AG08395 (cell line): Measurements from ENCODE around the gene FNDC1.
"Not testable (repeated sequence)": the region's sequence is repeated elsewhere in the genome, so short reads cannot be mapped to it uniquely, and the experiment has no call there.

Experiments
- DNase-seq: peaks from one replicate; pipeline ENCODE4 v3.0.0; 2012; ENCODE audit warnings: mixed read lengths, low spot score

FNDC1 gene

DNA sequence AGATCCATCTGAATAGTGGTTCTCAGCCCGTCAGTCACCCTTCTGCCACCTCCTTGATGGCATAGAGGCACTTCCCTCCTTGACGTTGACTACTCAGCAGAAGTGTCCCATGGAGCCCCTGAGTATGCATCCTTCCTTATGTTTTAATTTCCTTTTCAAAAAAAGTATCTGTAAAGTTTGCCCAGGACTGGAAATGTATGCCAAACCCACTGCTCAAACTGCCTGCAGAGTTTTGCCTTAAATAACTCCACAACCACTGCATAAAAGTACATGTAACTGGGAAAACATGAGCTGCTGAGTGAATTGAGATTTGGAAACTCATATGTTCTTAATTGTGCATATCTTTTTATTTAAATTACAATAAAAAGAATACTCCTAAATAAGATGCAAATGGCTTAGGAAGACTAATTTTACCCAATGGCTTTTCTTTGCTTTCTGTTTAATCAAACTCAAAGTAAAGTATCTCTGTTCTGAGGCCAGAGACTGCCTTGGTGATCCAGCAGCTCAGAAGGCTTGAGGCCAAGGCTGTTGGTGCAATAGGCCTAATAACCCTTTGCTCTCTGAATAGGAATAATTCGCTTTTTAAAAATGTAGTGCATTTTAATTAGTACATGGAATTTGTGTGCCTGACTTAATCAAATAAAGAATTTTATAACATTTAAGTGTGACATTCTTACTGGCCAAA is 90.4 kb downstream of the FNDC1 start:
- peak; percentile 19 for DNase-seq

DNA sequence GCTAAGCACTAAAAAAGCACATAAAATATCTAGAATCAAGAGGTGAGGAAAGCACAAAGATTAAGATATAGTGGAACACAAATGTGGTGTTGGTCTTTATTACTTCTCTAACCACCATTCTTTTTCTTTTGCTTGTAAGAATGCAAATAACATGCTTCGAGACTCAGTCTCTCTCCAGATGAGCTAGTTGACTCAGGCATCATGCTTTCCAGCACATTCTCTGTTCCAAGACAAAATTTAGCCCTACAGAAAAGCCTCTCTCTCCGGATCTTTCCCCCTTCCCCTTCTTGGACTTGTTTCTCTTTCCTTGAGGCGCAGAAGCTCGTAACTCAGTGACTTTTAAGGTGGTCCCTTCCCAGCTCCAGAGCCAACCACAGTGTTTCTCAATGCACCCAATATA is 91.0 kb downstream of the FNDC1 start:
- DNase-seq, result no peak

DNA sequence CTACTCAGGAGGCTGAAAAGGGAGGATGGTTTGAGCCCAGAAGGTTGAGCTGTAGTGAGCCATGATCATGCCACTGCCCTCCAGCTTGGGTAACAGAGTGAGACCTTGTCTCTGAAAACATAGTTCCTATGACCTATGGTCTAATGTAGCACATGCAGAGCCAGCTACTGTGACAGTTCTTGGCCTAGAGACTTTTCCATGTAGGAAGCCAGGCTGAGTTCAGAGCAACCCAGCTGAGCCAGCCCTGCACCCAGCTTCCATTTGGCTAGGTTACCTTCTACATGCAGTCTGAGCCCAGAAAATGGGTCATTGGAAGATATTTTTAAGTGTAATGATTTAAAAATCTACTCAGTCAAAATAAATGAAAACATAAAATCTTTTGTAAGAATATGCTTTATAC is 92.8 kb downstream of the FNDC1 start:
- DNase-seq, result no peak

DNA sequence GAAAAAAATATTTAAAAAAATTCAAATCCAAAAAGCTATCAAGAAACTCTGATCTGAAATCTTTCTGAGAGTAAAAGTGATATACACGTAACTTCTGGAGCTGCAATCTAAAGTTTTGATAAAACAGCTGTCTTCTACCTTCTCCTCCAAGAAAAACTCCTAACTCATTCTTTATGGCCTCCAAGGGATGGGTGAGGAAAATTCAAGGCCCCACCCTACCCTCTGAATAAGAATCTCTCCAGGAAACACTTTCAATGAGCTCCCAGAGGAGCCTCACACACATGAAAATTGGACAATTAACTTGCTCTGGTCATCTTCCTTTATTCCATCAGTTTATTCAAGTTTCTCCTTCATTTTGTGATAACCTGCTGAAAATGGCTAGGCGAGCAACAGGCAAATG is 93.4 kb downstream of the FNDC1 start:
- no peak for DNase-seq

DNA sequence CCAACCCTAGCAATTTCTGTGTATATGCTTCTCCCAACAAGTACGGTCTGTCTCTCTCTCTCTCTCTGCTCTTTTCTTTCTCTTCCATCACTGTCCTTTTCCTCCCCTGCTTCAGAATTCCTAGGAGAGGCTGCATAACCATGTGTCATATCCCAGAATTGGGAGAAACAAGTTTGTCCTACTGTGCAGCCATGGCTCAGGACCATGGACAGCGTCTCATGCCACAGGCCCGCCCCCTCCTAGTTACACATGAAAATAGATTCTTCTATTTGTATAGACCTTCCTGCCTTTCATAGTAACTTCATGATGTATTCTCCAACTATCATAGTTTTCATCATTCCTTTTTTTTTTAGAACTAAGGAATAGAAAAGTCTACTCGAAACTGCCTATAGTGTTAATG is 98.0 kb downstream of the FNDC1 start:
- peak; percentile 37 for DNase-seq

DNA sequence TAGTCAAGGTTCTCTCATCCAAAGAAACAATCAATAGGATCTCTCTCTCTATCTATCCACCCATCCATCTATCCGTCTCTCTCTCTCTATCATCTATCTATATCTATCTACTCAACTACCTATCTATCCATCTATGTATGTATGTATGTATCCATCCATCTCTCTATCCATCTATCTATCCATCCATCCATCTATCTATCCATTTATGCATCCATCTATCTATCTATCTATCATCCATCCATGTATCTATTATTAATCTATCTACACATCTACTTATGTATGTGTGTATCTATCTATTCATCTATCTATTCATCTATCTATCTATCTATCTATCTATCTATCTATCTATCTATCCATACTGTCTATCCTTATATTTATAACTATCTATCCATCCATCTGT is 99.3 kb downstream of the FNDC1 start:
- DNase-seq, result no peak

DNA sequence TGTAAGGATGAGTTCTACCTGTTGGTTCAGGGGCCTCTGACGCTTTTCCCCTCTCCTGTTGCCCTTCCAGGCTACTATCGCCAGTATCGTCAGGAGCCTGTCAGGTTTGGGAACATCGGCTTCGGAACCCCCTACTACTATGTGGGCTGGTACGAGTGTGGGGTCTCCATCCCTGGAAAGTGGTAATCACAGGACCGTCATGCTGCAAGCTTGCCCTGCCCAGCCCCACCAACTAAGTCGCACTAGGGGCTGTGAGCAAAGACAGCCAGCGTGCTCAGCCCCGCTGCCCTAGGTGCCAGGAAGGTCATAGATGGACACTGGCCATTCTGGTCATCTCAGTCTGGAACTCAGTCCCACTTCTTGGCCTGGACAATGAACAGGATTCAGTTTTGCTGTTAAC is 102.1 kb downstream of the FNDC1 start:
- DNase-seq, result no peak

DNA sequence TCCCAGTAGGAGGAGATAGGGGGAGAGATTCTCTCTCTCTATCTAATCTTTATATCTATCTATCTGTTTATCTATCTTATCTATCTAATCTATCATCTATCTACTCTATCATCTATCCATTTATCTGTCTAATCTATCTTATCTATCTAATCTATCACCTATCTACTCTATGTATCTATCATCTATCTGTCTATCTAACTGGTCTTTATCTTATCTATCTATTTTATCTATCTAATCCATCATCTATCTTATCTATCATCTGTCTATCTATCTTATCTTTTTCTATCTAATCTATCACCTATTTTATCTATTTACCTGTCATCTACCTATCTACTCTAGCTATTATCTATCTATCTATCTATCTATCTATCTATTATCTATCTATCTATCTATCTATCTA is 109.4 kb downstream of the FNDC1 start:
- DNase-seq, result no peak

DNA sequence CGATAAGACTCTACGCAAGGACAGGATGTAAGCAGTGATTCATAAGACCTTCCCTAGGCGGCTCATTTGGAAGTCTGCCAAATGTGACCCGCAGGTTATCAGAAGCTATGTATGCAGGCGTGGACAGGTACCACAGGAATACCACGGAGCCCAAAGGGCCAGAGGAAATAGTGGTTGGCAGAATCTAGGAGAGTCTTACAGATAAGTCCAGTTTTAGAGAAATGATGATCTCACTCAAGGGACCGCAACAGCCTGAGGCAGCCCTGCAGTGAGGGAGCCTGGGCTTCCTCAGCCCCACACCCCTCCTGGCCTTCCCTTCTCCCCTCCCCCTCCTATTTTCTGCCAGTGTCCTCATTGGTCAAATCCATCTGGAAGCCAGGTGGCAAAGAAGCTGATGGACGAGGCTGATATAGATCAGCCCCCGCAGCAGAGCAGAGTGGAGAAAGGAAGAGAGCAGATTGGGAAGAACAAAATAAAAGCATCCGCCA is 110.6 kb downstream of the FNDC1 start:
- DNase-seq, result no peak

DNA sequence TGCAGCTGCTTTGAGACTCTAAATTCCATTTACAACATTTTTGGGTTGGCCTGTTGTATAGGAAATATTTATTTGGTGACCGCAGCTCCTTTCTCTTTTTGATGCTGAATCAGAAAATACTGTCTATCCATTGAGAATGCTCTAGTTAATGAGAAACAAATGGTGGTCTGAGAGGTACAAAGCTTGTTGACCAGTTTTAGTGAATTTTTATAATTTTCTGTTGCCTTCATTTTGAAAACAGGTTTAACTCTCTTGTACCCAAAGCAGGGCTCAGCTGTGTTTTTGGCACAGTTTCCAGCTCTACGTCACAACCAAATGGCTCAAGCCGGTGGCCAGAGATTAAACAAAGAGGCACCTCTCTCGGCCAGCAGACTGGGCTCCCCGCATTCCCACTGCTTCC is 113.2 kb downstream of the FNDC1 start:
- DNase-seq, result peak; percentile 36

DNA sequence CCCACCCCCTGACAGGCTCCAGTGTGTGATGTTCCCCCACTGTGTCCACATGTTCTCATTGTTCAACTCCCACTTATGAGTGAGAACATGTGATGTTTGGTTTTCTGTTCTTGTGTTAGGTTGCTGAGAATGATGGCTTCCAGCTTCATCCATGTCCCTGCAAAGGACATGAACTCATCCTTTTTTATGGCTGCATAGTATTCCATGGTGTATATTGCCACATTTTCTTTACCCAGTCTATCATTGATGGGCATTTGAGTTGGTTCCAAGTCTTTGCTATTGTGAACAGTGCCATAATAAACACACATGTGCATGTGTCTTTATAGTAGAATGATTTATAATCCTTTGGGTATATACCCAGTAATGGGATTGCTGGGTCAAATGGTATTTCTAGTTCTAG is 115.5 kb downstream of the FNDC1 start:
- not testable (repeated sequence) for DNase-seq

DNA sequence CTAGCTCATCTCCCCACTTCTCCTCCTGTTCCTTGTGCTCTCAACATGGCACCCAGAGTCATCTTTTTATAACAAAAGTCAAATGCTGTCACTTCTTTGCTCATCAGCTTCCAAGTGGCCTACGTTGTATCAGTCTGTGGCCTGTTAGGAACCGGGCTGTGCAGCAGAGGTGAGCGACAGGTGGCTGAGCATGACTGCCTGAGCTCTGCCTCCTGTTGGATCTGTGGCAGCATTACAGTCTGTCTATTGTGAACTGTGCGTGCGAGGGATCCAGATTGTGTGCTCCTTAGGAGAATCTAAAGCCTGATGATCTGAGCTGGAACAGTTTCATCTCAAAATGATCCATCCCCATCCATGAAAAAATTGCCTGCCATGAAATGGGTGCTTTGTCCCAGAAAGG is 129.6 kb downstream of the FNDC1 start:
- no peak for DNase-seq

DNA sequence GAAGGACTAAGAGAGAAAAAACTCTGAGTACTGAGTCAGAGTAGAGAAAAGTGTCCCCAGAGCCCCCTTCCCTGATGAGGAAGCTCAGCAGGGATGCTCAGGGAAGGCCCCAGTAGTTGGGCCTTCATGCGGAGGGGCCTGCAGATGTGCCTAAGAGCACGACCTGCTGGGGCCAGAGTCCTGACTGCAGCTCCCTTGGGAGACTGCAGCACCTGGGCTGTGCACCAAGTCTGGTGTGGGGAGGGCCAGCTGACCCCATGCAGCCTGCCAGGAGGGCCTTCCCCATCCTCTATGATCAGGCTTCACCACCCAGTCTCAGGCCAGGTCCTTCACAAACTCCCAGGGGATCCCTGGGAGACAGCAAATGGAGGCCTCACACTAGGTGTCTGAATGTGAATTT is 130.4 kb downstream of the FNDC1 start:
- DNase-seq, result no peak

DNA sequence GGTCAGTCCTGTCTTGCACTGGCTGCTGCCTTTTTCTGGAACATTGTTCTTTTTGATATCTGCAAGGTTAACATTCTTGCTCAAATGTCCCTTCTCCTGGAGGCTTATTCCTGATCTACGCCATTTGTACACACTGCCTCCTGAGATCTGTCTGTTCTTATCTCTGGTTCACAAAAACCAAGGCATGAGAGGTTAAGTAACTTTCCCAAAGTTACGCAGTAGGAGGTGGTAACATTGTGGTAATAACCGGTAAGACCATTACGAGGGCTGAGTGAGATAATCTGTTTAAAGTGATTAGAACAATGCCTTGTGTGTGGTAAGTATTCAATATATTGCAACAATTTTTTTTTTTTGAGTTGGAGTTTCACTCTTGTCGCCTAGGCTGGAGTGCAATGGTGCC is 132.1 kb downstream of the FNDC1 start:
- DNase-seq, result no peak

DNA sequence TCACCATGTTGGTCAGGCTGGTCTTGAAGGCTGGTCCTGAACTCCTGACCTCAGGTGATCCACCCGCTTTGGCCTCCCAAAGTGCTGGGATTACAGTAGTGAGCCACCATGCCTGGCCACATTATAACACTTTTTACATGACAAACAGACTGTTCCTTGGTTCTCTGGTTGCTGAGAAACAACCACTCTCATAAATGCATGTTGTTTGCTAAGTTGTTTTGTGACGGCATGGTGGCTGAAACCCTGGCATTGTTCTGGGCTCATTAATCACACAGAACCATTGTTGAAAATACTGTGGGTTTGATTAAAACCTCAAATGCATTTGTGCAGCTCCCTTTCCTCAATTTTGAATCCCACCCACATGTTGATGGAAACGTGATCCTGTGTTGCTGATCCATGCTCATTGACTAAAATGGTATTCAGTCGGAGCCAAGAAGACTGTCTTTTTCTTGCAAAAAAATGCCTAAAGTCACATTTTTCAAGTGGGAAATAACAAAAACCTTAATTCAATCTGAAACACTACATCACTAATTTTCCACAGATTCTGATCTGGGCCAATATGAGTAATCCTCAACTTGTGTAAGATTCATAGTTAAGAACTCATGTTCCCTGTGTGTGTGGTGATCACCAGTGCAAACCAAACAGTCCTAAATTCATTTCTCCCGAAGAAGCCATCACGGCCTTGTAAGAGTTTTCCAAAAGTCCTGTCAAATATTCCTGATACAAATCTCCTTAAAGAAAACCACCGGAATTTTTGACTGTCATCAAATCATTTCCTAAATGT is 132.8 kb downstream of the FNDC1 start:
- no peak for DNase-seq

DNA sequence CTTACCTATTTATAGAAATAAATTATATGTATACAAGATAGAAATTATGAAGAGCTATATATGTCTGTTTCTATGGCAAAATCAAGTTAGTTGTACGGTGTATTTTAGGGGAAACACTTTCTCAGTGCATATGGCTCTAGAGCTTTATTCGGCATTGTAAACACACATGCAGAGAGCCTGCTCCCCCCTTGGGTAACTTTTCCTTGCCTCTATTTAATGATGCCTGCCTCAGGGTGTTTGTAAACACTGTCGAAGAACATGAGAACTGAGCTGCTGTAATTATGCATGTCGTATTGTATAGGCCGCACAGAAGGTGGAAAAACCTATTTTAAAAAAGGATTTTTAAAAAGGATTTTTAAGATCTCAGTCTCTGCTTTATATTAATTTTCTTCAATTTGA is 133.4 kb downstream of the FNDC1 start:
- DNase-seq, result no peak

DNA sequence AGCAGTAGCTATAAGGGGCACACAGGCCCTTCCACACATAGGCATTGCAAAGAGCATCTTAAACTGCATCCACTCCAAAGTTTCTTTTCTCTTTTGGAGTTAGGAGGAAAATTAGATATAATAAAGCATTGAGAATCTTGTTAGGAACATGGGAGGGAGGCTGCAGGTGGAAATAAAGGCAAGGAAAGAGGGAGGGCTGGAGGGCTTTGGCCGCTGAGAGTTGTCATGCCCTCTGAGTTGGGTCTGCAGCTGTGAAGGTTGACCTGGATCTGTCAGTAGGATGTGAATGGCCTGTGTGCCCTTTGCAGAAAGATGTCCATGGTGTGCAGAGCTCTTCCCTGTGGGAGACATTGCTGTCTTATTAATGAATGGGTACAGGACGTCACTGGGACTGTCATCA is 134.0 kb downstream of the FNDC1 start:
- no peak for DNase-seq

DNA sequence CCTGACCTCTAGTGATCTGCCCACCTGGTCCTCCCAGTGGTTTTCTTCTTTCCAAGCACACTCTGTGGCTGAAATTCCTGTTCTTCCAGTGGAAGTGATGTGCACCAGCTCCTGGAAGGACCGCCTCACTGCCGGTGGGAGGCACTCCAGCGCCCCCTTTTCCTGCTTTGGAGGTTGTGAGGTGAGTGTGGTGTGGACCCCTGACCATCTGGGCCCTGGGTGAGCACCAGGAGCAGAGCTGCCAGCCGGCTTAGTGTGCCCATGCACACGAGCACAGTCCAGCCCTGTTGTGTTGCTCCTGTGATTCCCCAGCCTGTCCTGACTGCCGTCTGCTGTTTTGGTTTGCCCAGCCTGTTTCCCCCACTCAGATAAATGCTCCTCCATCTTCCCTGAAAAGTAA is 134.6 kb downstream of the FNDC1 start:
- no peak for DNase-seq

DNA sequence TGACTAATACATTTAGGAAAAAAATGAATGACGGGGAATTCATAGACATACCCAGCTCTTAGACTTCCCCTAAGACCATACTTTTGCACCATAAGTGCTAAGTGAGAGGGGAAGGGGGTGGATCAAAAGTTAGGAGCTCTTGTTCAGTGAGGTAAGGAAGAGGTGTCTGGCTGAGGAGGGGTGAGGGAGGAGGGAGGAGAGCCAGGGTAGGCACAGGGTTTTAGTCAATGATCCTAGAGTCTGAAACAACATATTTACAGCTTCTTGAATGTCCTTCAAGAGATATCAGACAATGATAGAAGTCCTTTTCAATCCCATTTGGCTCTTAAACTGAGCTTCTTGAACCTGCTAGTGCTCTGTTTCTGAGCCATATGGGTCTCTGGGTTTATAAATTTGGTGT is 135.4 kb downstream of the FNDC1 start:
- DNase-seq, result no peak

DNA sequence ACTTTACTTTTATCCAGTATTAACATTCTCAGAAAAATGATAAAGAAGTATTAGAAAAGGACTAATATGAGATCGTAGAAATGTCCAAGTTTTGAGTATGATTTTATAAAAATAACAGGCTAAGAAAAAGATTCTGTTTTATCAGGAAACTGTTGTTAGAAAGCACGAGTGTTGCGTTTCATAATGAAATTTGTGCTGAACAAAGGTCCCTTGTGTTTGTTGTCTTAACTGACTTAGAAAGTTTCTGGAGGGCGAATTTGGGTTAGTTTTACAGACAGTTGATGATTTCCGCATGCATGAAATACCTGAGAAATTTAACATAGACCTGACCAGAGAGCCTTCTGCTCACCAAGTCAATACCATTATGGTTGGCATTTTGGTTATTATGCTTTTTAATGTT is 136.0 kb downstream of the FNDC1 start:
- DNase-seq, result no peak

DNA sequence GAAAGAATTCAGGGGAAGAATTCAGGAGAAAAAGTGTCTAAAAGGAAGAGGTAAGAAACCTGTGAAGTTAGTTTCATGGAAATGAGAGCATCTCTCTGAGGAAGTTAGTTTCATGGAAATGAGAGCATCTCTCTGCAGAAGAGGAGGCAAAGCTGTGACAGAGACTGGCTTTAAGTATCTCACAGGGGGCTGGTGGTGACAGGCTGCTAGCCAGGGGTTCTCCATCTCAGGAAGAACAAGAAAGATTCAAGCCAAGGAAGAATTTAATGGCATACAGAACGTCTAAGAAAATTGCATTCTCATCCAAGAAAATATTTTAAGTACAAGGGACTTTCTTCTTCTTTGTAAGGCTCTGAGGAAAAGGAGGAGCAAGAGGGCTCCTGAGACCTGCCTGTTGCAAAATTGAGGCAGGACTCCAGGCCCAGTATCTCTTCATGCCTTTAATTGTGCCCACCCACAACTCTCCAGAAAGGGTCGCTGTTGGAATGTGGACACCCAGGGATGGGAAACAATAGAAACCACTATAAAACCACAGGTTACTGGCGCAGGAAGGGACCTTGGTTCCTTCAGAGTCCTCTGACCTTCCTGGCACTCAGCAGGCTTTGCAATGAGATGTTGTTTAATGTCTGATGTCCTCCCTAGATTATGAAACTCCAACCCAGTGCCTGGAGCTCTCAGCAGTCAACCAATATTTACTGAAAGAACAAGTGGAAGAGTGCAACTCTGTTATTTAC is 136.8 kb downstream of the FNDC1 start:
- no peak for DNase-seq

DNA sequence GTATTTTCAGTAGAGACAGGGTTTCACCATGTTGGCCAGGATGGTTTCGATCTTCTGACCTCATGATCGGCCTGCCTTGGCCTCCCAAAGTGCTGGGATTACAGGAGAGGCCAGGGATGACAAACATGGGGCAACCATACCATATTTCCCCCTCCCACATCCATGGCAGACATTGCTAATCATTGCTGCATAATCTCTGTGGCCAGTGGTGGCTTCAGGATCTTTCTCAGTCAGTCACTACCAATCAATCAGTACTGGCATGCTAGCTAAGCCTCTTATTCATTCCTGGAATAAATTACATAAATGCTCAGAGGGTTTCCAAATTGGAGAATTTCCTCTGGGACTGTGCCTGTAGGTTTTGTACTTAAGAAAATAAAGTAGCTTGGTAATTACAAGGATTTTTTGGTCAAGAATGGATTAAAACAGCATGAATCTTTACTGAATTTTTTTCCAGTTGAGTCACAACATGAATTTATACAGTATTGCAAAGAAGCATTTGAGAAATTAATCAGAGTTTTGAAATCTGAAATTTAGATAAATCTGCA is 138.1 kb downstream of the FNDC1 start:
- peak; percentile 45 for DNase-seq

DNA sequence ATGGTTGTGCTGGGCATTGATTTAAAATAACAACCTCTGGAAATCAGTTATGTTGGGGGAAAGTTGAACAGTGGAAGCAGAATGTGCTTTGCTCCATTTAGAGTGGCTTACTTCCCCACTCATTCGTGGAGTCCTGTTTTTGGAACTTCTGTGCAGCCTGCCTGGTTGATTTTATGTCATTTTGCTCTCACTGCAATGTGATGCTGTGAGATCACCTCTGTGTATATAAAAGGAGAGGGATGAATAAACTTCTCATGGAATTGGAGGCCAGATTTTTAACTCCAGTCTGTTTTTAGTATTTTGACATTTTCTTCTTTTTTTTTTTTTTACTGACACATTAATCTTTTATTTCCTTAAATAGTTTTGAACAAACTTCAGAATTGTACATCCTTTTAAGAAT is 139.0 kb downstream of the FNDC1 start:
- no peak for DNase-seq
